ENCODE data around the gene LMAN1L.

DNA sequence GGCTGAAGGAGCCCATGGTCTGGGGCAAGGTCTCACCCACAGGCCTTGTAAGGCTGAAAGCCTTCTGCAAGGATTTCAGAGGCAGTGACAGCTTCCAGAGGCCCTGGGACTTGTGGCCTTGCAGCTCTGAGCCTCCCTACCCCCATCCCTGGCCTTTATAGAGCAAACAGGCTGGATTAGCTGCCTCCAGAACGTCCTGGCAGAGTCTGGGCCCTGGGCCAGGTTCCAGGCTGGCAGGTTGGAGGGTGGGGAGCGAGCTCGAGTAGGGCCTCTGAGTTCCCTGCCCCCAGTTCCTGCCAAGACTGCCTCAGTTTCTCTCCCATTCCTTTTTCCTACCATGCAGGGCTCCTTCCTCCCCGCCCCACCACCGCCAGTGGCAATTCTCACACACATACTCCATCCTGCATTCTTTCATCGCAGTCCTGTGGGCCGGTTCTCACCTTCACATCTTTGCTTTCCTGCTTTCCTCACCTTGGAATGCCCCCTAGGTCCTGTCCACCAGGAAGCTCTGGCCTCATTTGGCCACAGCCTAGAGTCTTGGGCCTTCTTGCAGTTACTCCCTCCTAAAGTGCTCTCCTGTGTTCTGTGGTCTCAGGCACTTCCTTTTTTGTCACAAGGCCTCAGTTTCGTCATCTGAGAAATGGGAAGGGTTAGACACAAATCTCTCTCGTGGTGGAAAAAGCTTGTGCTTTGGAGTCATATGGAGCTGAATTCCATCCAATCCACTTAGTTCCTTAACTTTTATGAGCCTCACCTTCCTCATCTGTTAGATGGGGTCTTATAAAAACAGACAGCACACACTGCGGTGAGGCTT is 2.7 kb downstream of the LMAN1L start:
- TF ChIP-seq, protein P1, sequence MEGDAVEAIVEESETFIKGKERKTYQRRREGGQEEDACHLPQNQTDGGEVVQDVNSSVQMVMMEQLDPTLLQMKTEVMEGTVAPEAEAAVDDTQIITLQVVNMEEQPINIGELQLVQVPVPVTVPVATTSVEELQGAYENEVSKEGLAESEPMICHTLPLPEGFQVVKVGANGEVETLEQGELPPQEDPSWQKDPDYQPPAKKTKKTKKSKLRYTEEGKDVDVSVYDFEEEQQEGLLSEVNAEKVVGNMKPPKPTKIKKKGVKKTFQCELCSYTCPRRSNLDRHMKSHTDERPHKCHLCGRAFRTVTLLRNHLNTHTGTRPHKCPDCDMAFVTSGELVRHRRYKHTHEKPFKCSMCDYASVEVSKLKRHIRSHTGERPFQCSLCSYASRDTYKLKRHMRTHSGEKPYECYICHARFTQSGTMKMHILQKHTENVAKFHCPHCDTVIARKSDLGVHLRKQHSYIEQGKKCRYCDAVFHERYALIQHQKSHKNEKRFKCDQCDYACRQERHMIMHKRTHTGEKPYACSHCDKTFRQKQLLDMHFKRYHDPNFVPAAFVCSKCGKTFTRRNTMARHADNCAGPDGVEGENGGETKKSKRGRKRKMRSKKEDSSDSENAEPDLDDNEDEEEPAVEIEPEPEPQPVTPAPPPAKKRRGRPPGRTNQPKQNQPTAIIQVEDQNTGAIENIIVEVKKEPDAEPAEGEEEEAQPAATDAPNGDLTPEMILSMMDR (IDR thresholded peaks at IDR 0.05 in 4 of 5, conservative IDR thresholded peaks at IDR 0.05 in 1 of 5): no peak
- no peak for TF ChIP-seq POLR2A (IDR thresholded peaks at IDR 0.05)
